Trophoblast cell (in vitro differentiated cells and primary cell): ENCODE data around the gene METTL13.

Experiments used
- DNase-seq, 2 donors: peaks; one replicate each; pipeline ENCODE4 v3.0.0-alpha.2; 2016
- H2AFZ ChIP-seq: 2 replicates; pipeline ENCODE4 v1.6.1; 2013; ENCODE audit warnings: low read length, moderate library complexity, mild to moderate bottlenecking; ENCODE audit not compliant: insufficient read depth, poor library complexity
- H2AK5ac ChIP-seq: 2 replicates; pipeline ENCODE4 v1.6.1; 2013; ENCODE audit warnings: mild to moderate bottlenecking, low read length
- H2BK120ac ChIP-seq: 2 replicates; pipeline ENCODE4 v1.6.1; 2013; ENCODE audit warnings: low read length, mild to moderate bottlenecking, moderate library complexity; ENCODE audit not compliant: insufficient read depth, poor library complexity
- H2BK12ac ChIP-seq: 2 replicates; pipeline ENCODE4 v1.6.1; 2013; ENCODE audit warnings: mild to moderate bottlenecking, low read length, moderate library complexity
- H2BK5ac ChIP-seq: 2 replicates; pipeline ENCODE4 v1.6.1; 2013; ENCODE audit warnings: low read length, low read depth, moderate library complexity, mild to moderate bottlenecking; ENCODE audit not compliant: poor library complexity
- H3K14ac ChIP-seq: 2 replicates; pipeline ENCODE4 v1.6.1; 2013; ENCODE audit warnings: mild to moderate bottlenecking, low read length
- H3K18ac ChIP-seq: 2 replicates; pipeline ENCODE4 v1.6.1; 2013; ENCODE audit warnings: mild to moderate bottlenecking, low read length
- H3K23ac ChIP-seq: 2 replicates; pipeline ENCODE4 v1.6.1; 2013; ENCODE audit warnings: low read length
- H3K27ac ChIP-seq: 2 replicates; pipeline ENCODE4 v1.5.1; 2013; ENCODE audit warnings: low read depth, mild to moderate bottlenecking, inconsistent platforms, low read length, moderate library complexity
- H3K27me3 ChIP-seq: 2 replicates; pipeline ENCODE4 v1.6.1; 2013; ENCODE audit warnings: inconsistent platforms, mild to moderate bottlenecking, low read length, moderate library complexity; ENCODE audit not compliant: insufficient read depth
- H3K36me3 ChIP-seq, 2 experiments: 1 replicate in 1 of 2; 2 replicates in 1 of 2; pipeline ENCODE4 v1.6.1; 2013; ENCODE audit warnings: low read length in 2 of 2, mild to moderate bottlenecking in 2 of 2, moderate library complexity in 1 of 2; ENCODE audit not compliant: insufficient read depth in 2 of 2, control insufficient read depth in 1 of 2
- H3K4ac ChIP-seq: 2 replicates; pipeline ENCODE4 v1.6.1; 2013; ENCODE audit warnings: low read depth, mild to moderate bottlenecking, low read length, moderate library complexity
- H3K4me1 ChIP-seq, 2 experiments: 1 replicate in 1 of 2; 2 replicates in 1 of 2; pipeline ENCODE4 v1.6.1; 2013; ENCODE audit warnings: low read length in 2 of 2, mild to moderate bottlenecking in 2 of 2, moderate library complexity in 1 of 2; ENCODE audit not compliant: insufficient read depth in 2 of 2, control insufficient read depth in 1 of 2
- H3K4me2 ChIP-seq: 2 replicates; pipeline ENCODE4 v1.6.1; 2013; ENCODE audit warnings: inconsistent platforms, mild to moderate bottlenecking, low read length, moderate library complexity
- H3K4me3 ChIP-seq: 2 replicates; pipeline ENCODE4 v1.5.1; 2013; ENCODE audit warnings: mild to moderate bottlenecking, low read depth, low read length, inconsistent platforms
- H3K79me1 ChIP-seq: one replicate; pipeline ENCODE4 v1.6.1; 2013; ENCODE audit warnings: low read length
- H3K79me2 ChIP-seq: 2 replicates; pipeline ENCODE4 v1.6.1; 2013; ENCODE audit warnings: low read length, mild to moderate bottlenecking; ENCODE audit not compliant: control insufficient read depth, insufficient read depth, poor library complexity
- H3K9ac ChIP-seq: 2 replicates; pipeline ENCODE4 v1.6.1; 2013; ENCODE audit warnings: mild to moderate bottlenecking, low read length
- H3K9me3 ChIP-seq: 2 replicates; pipeline ENCODE4 v1.6.1; 2013; ENCODE audit warnings: low read depth, mild to moderate bottlenecking, control low read depth, inconsistent platforms, low read length; ENCODE audit not compliant: insufficient read depth
- H4K12ac ChIP-seq: 2 replicates; pipeline ENCODE4 v1.6.1; 2013; ENCODE audit warnings: low read depth, mild to moderate bottlenecking, low read length, moderate library complexity
- H4K8ac ChIP-seq: 2 replicates; pipeline ENCODE4 v1.6.1; 2013; ENCODE audit warnings: low read depth, mild to moderate bottlenecking, low read length, moderate library complexity
- H4K91ac ChIP-seq: one replicate; pipeline ENCODE4 v1.6.1; 2013; ENCODE audit warnings: low read depth, mild to moderate bottlenecking, low read length, moderate library complexity
- WGBS: extraction: QIAGEN DNeasy Blood & Tissue Kit; methylation state at CpG from one replicate; pipeline ENCODE4 v1.1.7; 2013; ENCODE audit warnings: missing lambda C conversion rate; ENCODE audit not compliant: insufficient read length, insufficient coverage; ENCODE audit errors: extremely low coverage; 5-methylcytosine and 5-hydroxymethylcytosine counted together

Gene METTL13

GRCh38 chr1:171793636-171794035 lies 12.2 kb downstream of the METTL13 start:
- Histone ChIP-seq H4K8ac (no peak overlapping the region), H3K36me3 (peaks cover 22 to 54% of the 10 kb centered on the region in 2 experiments), H2BK12ac (no peak overlapping the region), H3K4me2 (no peak overlapping the region), H2BK120ac (no peak overlapping the region), H3K79me1 (no peaks in the 10 kb centered on the region), H4K12ac (no peak overlapping the region), H3K23ac (no peak overlapping the region), H3K4ac (no peak overlapping the region), H2BK5ac (no peak overlapping the region), H3K4me3 (no peak overlapping the region), H3K79me2 (no peaks in the 10 kb centered on the region), H3K27ac (no peak overlapping the region), H3K27me3 (no peaks in the 10 kb centered on the region), H4K91ac (no peak overlapping the region), H3K9ac (no peak overlapping the region), H3K4me1 (no peaks in the 10 kb centered on the region), H3K14ac (no peak overlapping the region), H3K18ac (no peak overlapping the region), H2AFZ (no peak overlapping the region), H3K9me3 (no peaks in the 10 kb centered on the region), H2AK5ac (no peak overlapping the region)
- DNase-seq: no peak
- no CpG with 5 or more reads among the region's 1 CpG for WGBS

- Histone ChIP-seq H3K79me2 (no peaks in the 10 kb centered on the region), H3K4me1 (no peaks in the 10 kb centered on the region), H3K18ac (no peak overlapping the region), H4K8ac (no peak overlapping the region), H3K9me3 (no peaks in the 10 kb centered on the region), H2AK5ac (no peak overlapping the region), H3K4me2 (no peak overlapping the region), H2AFZ (no peak overlapping the region), H4K12ac (no peak overlapping the region), H4K91ac (no peak overlapping the region), H3K36me3 (peaks cover 20 to 49% of the 10 kb centered on the region in 2 experiments), H3K4ac (no peak overlapping the region), H2BK120ac (no peak overlapping the region), H3K23ac (no peak overlapping the region), H3K4me3 (no peak overlapping the region), H3K27me3 (no peaks in the 10 kb centered on the region), H2BK5ac (no peak overlapping the region), H3K79me1 (no peaks in the 10 kb centered on the region), H3K9ac (no peak overlapping the region), H2BK12ac (no peak overlapping the region), H3K27ac (no peak overlapping the region), H3K14ac (no peak overlapping the region)
- WGBS: no CpG with 5 or more reads among the region's 4 CpGs
- DNase-seq: no peak
Measured at GRCh38 chr1:171794085-171794484, 12.6 kb downstream of the METTL13 start.

- no peak overlapping the region for H3K23ac ChIP-seq
- no peak overlapping the region for H3K27ac ChIP-seq
- no peaks in the 10 kb centered on the region for H3K4me1 ChIP-seq
- H4K8ac ChIP-seq: no peak overlapping the region
- no peak overlapping the region for H3K18ac ChIP-seq
- H2AK5ac ChIP-seq: no peak overlapping the region
- no peak overlapping the region for H2BK120ac ChIP-seq
- H4K12ac ChIP-seq: no peak overlapping the region
- H3K4me3 ChIP-seq: no peak overlapping the region
- no peak overlapping the region for H3K4me2 ChIP-seq
- no CpG with 5 or more reads among the region's 5 CpGs for WGBS
- H3K79me2 ChIP-seq: no peaks in the 10 kb centered on the region
- H3K14ac ChIP-seq: no peak overlapping the region
- no peak overlapping the region for H2AFZ ChIP-seq
- peaks cover 9 to 36% of the 10 kb centered on the region in 2 experiments for H3K36me3 ChIP-seq
- no peak overlapping the region for H2BK12ac ChIP-seq
- no peaks in the 10 kb centered on the region for H3K9me3 ChIP-seq
- H4K91ac ChIP-seq: no peak overlapping the region
- H2BK5ac ChIP-seq: no peak overlapping the region
- no peaks in the 10 kb centered on the region for H3K27me3 ChIP-seq
- no peak for DNase-seq
- H3K79me1 ChIP-seq: no peaks in the 10 kb centered on the region
- no peak overlapping the region for H3K4ac ChIP-seq
- H3K9ac ChIP-seq: no peak overlapping the region
Measured at GRCh38 chr1:171796592-171796991, 15.1 kb downstream of the METTL13 start.

GRCh38 chr1:171798311-171798710 lies 16.9 kb downstream of the METTL13 start:
- WGBS: no CpG with 5 or more reads among the region's 3 CpGs
- no peak overlapping the region for H2BK12ac ChIP-seq
- H3K27ac ChIP-seq: no peak overlapping the region
- H4K8ac ChIP-seq: no peak overlapping the region
- H2AK5ac ChIP-seq: no peak overlapping the region
- no peak overlapping the region for H2AFZ ChIP-seq
- no peak overlapping the region for H3K18ac ChIP-seq
- H3K4ac ChIP-seq: no peak overlapping the region
- no peak overlapping the region for H3K14ac ChIP-seq
- H3K4me1 ChIP-seq: no peaks in the 10 kb centered on the region
- H3K23ac ChIP-seq: no peak overlapping the region
- DNase-seq: no peak
- H2BK120ac ChIP-seq: no peak overlapping the region
- H2BK5ac ChIP-seq: no peak overlapping the region
- no peak overlapping the region for H4K12ac ChIP-seq
- peaks cover 5 to 24% of the 10 kb centered on the region in 2 experiments for H3K36me3 ChIP-seq
- H3K27me3 ChIP-seq: no peaks in the 10 kb centered on the region
- no peaks in the 10 kb centered on the region for H3K9me3 ChIP-seq
- H3K9ac ChIP-seq: no peak overlapping the region
- no peak overlapping the region for H4K91ac ChIP-seq
- no peaks in the 10 kb centered on the region for H3K79me1 ChIP-seq
- no peak overlapping the region for H3K4me2 ChIP-seq
- no peak overlapping the region for H3K4me3 ChIP-seq
- H3K79me2 ChIP-seq: no peaks in the 10 kb centered on the region
